OCI-LY3 (cell line): ENCODE data around the gene FOXE1.

Experiments
- H2AFZ ChIP-seq: fragments of 200-600, 300-600 bp; shearing (Covaris generic); 2 replicates; pipeline ENCODE4 v1.6.0; 2014; ENCODE audit warnings: antibody characterized with exemption, low read depth, low read length
- H3K27ac ChIP-seq: fragments of 200-600, 300-600 bp; sonication (generic); 2 replicates; pipeline ENCODE4 v1.5.1; 2014; ENCODE audit warnings: mild to moderate bottlenecking, low read length, moderate library complexity, mixed read lengths
- H3K27me3 ChIP-seq: fragments of 200-600, 300-600 bp; sonication (generic); 2 replicates; pipeline ENCODE4 v1.6.1; 2014; ENCODE audit warnings: low read depth, low read length, mixed read lengths
- H3K36me3 ChIP-seq: fragments of 200-600, 300-600 bp; sonication (generic); replicated peaks from 2 replicates; pipeline ENCODE3; 2014; ENCODE audit warnings: low read depth, low read length, mixed read lengths
- H3K4me1 ChIP-seq: fragments of 300-600, 200-600 bp; sonication (generic); 2 replicates; pipeline ENCODE4 v1.6.1; 2014; ENCODE audit warnings: low read length, mixed read lengths
- H3K4me2 ChIP-seq: fragments of 200-600, 300-600 bp; sonication (generic); 2 replicates; pipeline ENCODE4 v1.6.1; 2014; ENCODE audit warnings: low read length, mixed read lengths
- H3K4me3 ChIP-seq: fragments of 300-600, 200-600 bp; sonication (generic); 2 replicates; pipeline ENCODE4 v1.5.1; 2014; ENCODE audit warnings: antibody characterized with exemption, mild to moderate bottlenecking, low read length, moderate library complexity
- H3K79me2 ChIP-seq: fragments of 300-600, 200-600 bp; shearing (Covaris generic); 2 replicates; pipeline ENCODE4 v1.6.1; 2014; ENCODE audit warnings: mild to moderate bottlenecking, low read length, mixed read lengths
- H3K9ac ChIP-seq: fragments of 300-600, 200-600 bp; shearing (Covaris generic); 2 replicates; pipeline ENCODE4 v1.6.0; 2014; ENCODE audit warnings: mild to moderate bottlenecking, low read length, moderate library complexity
- H3K9me3 ChIP-seq: fragments of 200-600, 300-600 bp; shearing (Covaris generic); 2 replicates; pipeline ENCODE4 v1.6.1; 2014; ENCODE audit warnings: low read length, mixed read lengths; ENCODE audit not compliant: insufficient read depth
- H4K20me1 ChIP-seq: fragments of 200-600, 300-600 bp; sonication (generic); 2 replicates; pipeline ENCODE4 v1.6.1; 2016; ENCODE audit warnings: low read length, mixed read lengths; ENCODE audit not compliant: insufficient read depth
- EZH2phosphoT487 ChIP-seq: fragments of 200-600 bp; shearing (Covaris generic); IDR thresholded peaks from 2 replicates; pipeline ENCODE4 v1.6.1; 2018; ENCODE audit warnings: antibody characterized with exemption, mixed run types, low read depth
- TF ChIP-seq, protein P1 (sequence below): fragments of 200-600, 300-600 bp; sonication (generic); IDR thresholded peaks from 2 replicates; pipeline ENCODE4 v1.5.1; 2014; ENCODE audit warnings: antibody characterized with exemption, low read length, low read depth

Gene FOXE1

DNA sequence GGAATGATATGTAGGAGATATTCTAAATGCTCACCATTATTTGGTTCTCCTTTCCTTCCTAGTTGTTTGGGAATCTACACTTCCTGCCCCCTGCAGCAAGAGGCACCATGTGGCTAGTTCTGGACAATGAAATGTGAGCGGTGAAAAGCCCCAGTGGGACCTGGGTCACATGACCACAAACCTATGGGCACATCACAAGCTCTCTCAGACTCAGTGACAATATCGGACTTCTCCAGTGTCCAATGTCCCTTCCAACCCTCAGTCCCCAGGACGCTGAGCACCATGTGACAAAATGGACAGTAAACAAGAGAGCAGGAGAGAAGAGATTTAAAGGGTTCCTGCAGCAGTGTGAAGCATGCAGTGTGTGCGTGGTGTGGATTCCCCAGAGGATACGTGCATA is 44.6 kb upstream of the FOXE1 start:
- no peak overlapping the region for H3K27ac ChIP-seq
- H3K79me2 ChIP-seq: no peaks in the 10 kb centered on the region
- H3K4me1 ChIP-seq: peaks cover 12% of the 10 kb centered on the region
- no peak overlapping the region for H3K9ac ChIP-seq
- H3K9me3 ChIP-seq: no peaks in the 10 kb centered on the region
- H2AFZ ChIP-seq: no peak overlapping the region
- no peak for TF ChIP-seq EZH2phosphoT487
- TF ChIP-seq, protein P1, sequence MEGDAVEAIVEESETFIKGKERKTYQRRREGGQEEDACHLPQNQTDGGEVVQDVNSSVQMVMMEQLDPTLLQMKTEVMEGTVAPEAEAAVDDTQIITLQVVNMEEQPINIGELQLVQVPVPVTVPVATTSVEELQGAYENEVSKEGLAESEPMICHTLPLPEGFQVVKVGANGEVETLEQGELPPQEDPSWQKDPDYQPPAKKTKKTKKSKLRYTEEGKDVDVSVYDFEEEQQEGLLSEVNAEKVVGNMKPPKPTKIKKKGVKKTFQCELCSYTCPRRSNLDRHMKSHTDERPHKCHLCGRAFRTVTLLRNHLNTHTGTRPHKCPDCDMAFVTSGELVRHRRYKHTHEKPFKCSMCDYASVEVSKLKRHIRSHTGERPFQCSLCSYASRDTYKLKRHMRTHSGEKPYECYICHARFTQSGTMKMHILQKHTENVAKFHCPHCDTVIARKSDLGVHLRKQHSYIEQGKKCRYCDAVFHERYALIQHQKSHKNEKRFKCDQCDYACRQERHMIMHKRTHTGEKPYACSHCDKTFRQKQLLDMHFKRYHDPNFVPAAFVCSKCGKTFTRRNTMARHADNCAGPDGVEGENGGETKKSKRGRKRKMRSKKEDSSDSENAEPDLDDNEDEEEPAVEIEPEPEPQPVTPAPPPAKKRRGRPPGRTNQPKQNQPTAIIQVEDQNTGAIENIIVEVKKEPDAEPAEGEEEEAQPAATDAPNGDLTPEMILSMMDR: no peak
- no peaks in the 10 kb centered on the region for H4K20me1 ChIP-seq
- peaks cover 12% of the 10 kb centered on the region for H3K27me3 ChIP-seq
- no peaks in the 10 kb centered on the region for H3K36me3 ChIP-seq
- no peak overlapping the region for H3K4me2 ChIP-seq
- no peak overlapping the region for H3K4me3 ChIP-seq

DNA sequence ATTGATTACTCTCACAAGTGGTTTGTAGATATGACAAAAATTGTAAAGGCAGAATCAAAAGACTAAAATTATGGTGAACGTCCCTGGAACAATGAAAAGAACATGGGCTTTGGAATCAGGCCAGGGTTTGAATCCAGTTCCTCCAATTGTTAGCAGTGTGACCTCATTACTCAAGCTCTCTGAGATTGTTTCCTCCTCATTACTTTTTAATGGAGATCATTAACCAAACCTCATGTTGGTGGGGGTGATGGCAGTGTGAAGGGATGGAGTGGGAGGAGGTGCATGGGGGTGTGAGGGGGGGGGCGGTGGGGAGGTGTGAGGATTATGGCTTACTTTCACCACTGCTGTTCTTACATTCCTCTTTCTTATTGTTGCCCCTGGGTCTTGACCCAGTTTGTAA is 44.1 kb upstream of the FOXE1 start:
- H4K20me1 ChIP-seq: no peaks in the 10 kb centered on the region
- H2AFZ ChIP-seq: no peak overlapping the region
- no peak overlapping the region for H3K27ac ChIP-seq
- H3K79me2 ChIP-seq: no peaks in the 10 kb centered on the region
- H3K9ac ChIP-seq: no peak overlapping the region
- H3K9me3 ChIP-seq: no peaks in the 10 kb centered on the region
- no peak overlapping the region for H3K4me2 ChIP-seq
- H3K4me1 ChIP-seq: peaks cover 10% of the 10 kb centered on the region
- peaks cover 12% of the 10 kb centered on the region for H3K27me3 ChIP-seq
- no peaks in the 10 kb centered on the region for H3K36me3 ChIP-seq
- no peak overlapping the region for H3K4me3 ChIP-seq
- no peak for TF ChIP-seq EZH2phosphoT487
- TF ChIP-seq, protein P1: no peak

DNA sequence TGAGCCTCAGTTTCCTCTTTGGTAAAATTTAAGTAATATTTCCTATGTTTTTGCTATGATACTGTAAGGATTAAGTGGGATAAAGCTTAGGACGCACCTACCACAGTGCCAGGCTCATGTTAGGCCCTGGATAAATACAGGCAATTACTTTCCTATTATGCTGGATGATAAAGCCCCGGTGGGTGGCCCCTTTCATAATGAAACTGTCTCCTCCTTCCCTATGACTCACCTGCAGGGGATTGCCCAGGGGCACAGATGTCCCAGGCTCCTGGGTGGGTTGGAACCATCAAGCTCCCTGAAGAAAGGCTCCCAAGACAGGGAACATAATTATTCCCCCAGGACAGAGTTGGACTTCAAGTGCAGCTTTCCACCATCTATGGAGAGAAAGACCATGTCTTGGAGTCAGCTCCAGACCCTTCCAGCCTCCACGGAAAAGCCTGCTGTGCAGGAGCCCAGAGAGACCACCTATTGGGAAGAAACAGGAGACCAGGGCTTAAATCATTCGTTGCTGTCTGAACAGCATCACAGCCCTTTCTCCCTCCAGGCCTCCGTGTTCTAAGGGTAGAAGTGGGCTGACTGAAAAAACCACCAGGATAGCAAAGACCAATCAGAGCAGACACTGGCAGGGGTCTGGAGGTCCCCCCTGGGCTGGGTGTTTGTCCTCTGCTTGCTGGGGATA is 43.2 kb upstream of the FOXE1 start:
- no peaks in the 10 kb centered on the region for H3K9me3 ChIP-seq
- H3K4me3 ChIP-seq: no peak overlapping the region
- H3K9ac ChIP-seq: no peak overlapping the region
- no peaks in the 10 kb centered on the region for H3K79me2 ChIP-seq
- H2AFZ ChIP-seq: no peak overlapping the region
- H3K4me2 ChIP-seq: no peak overlapping the region
- TF ChIP-seq, protein P1: no peak
- TF ChIP-seq EZH2phosphoT487: no peak
- peaks cover 12% of the 10 kb centered on the region for H3K27me3 ChIP-seq
- H3K36me3 ChIP-seq: no peaks in the 10 kb centered on the region
- no peak overlapping the region for H3K27ac ChIP-seq
- no peaks in the 10 kb centered on the region for H4K20me1 ChIP-seq
- H3K4me1 ChIP-seq: peaks cover 7% of the 10 kb centered on the region; the same call in 1 of the 2 replicates

DNA sequence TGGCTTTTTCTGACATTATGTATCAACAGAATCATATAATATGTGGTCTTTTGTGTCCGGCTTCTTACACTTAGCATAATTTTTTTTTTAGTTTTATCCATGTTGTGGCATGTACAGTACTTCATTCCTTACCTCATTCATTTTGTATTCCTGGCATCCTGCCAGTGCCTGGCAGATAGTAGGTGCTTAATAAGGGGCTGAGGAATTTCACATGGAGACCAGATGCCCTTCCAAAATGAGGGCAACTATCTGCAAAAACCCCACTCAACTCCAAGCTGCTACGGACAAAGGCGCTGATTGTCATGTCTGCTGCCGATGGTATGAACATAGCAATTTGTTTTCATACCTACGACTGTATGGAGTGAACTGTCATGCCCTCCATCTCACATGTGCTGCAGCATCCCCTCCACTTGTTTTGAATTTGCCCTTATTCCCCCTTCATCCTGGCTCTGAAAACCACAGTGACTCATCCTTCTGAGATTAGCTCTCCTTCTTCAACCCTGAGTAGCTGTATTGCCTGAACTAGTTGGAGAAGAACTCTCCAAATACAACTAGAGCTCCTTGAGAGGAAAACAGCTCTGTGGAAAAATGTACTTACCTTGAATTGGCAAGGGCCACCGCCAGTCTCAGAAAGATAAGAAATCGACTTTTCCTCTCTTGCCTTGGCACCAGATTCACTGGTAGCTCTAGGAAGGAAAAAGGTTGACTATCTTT is 41.3 kb upstream of the FOXE1 start:
- TF ChIP-seq, protein P1: no peak
- no peak for TF ChIP-seq EZH2phosphoT487
- Histone ChIP-seq H2AFZ (no peak overlapping the region), H3K27me3 (peaks cover 12% of the 10 kb centered on the region), H3K9ac (no peak overlapping the region), H3K9me3 (no peaks in the 10 kb centered on the region), H3K79me2 (no peaks in the 10 kb centered on the region), H3K36me3 (no peaks in the 10 kb centered on the region), H3K4me1 (peaks cover 7% of the 10 kb centered on the region; the same call in 1 of the 2 replicates), H3K27ac (no peak overlapping the region), H3K4me2 (no peak overlapping the region), H3K4me3 (no peak overlapping the region), H4K20me1 (no peaks in the 10 kb centered on the region)
